VCaP (cell line): ENCODE results near the gene COL20A1.

Experiments used
- H3K27ac ChIP-seq: fragments of 450-650 bp; 2 replicates; pipeline ENCODE4 v1.5.1; 2017
- CTCF ChIP-seq: fragments of 450-650 bp; conservative IDR thresholded peaks from 2 replicates; pipeline ENCODE4 v1.5.1; 2017; ENCODE audit warnings: mild to moderate bottlenecking, moderate library complexity

Gene COL20A1

DNA sequence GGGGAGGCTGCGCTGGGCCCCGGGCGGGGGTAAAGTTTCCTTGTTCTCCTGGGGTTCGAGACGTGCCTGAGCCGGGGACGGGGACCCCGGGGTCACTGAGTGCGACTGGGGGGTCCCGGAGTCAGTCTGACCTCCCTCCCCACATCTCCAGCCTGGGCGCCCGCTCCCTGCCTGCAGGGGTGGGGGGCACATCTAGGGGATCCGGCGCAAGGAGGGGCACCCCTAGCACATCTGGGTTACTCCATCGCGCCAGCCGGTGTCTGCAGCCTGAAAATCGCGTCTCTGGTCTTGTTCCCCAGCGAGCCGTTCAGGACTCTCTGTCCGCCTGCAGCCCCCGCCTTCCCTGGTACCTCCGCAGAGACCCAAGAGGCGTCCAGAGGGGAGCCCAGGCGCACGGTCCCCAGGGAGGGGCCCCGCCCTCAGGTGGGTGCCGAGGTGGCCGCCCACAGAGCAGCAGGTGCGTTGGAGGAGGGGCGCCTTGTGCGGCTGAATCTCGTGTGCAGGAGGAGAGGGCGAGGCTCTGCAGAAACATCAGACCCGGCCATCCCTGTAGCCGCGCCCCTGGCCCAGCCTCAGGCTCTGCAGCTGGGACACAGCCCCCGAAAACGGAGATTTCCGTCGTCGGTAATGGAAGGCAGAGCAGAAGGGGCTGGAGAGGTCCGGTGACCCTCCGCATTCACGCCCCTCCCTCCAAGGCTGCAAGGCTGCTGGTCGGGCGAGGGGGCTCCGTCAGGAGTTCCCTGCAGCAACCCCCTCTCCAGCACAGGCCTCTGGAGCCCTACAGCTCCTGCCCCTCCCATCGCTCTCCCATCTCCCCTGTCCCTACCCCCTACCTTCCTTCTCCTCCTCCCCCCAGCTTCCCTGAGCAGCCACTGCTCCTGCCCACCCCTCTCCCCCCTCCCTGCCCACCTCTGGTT, 68.8 kb downstream of the COL20A1 start:
- no peak overlapping the region for H3K27ac ChIP-seq
- no peak for TF ChIP-seq CTCF

DNA sequence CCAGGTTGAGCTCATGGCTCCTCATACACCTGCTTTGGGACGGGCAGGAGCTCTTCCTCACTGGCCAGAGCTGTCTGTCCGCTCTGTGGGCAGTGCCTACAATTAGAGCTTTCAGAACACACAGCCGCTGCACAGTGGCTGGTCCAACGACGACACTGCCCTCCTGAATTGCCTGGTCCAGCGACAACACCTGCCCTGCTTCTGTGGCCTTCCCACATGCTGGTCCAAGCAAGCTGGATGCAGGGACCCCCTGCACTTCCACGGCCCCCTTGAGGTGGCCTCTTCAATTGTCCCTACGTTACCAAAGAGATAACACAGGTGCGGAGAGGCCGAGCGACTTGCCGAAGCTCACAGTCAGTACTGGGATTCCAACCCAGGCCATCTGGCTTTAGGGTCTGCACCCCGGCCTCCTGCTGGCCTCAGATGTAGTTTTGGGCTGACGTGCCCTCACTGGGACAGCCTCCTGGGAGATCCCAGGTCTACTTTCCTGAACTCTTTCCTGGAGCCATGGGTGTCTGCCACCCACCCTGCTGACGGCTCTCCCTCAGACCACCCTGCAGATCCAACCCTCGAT, 69.5 kb downstream of the COL20A1 start:
- TF ChIP-seq CTCF: no peak
- H3K27ac ChIP-seq: no peak overlapping the region

DNA sequence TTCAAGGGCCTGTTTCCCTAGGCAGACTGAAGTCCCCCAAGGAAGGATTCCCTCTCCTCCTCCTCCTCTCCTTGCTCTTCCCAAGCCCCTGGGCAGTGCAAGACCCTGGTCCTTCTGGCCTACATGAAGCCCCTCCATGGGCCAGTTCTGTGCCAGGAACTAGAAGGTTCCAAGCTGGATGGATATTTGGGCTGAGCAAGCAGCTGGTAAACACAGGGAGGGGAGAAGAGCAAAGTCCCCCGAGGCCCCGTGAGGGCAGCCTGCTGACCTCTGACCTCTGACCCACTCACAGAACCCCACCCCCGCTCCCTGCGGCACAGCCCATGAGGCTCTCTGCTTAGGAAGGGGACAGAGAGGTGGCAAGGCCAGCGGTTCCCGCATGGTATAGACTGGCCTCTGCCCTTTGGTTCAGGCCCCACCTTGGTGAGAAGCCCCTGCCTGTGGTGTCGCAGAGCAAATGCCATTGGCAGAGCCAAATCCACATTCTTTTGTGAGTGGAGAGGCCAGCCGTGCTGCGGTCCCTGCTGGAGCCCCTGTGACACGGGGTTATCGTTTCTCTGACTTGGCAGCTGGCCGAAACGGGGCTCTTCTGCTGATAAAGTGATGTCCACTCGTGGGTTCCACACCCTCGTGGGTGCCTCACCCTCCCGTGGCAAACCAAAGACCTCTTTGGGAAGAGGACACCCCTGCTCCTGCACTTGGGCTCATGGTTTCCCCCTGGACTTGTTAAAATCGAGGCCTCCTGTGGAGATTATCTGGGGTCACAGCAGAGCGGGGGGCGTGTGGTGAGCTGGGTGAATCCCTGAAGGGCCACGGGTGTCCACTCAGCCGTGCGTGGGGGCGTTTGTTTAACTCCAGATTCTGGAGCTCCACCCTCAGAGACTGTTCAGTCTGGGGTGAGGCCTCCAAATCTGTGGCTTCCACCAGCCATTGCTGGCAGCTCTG, 70.3 kb downstream of the COL20A1 start:
- TF ChIP-seq CTCF: no peak

GRCh38 chr20:63363981-63364561, 71.1 kb downstream of the COL20A1 start:
- no peak overlapping the region for H3K27ac ChIP-seq
- TF ChIP-seq CTCF: no peak

More for the DNA sequence above, 70.3 kb downstream of the COL20A1 start:
- H3K27ac ChIP-seq: no peak overlapping the region

- no peak for TF ChIP-seq CTCF
- no peak overlapping the region for H3K27ac ChIP-seq
Measured at GRCh38 chr20:63364801-63365585, 72.0 kb downstream of the COL20A1 start.

DNA sequence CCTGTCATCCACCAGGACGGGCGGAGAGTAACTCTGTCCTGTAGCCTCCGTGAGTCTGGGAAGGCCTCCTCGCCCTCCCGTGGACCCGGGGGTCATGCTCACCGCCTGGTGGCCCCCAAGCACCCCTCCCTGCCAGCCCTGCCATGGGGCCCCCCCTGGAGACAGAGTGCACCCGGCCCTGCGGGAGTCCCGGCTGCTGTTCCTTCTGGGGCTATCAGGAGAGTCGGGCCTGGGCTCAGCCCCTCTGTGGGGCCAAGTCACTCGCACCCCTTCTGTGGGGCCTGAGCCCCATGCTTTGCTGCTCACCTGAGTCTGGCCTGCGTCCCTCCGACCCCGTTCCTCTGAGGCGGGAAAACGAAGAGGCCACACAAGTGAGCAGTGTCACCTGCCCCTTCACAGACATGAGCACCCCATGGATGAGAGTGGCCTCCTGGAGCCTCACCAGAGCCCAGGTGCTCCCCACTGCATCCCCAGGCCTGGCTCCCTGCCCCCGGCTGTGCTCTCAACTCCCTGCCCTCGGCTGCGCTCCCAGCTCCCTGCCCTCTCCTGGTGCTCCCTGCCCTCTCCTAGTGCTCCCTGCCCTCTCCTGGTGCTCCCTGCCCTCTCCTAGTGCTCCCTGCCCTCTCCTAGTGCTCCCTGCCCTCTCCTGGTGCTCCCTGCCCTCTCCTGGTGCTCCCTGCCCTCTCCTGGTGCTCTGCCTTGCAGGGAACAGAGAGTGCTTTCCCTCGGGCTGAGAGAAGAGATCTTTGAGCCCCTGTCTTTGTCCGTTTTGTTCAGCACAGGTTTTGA, 72.8 kb downstream of the COL20A1 start:
- H3K27ac ChIP-seq: no peak overlapping the region
- TF ChIP-seq CTCF: no peak
